Femur (tissue), 1 donor: ENCODE data around the gene MAGEA2.
"Not testable (repeated sequence)": the region's sequence is repeated elsewhere in the genome, so short reads cannot be mapped to it uniquely, and the experiment has no call there.

ENCODE experiments used
- DNase-seq: peaks from one replicate; pipeline ENCODE4 v3.0.0-alpha.2; 2017

The MAGEA2 gene

DNA sequence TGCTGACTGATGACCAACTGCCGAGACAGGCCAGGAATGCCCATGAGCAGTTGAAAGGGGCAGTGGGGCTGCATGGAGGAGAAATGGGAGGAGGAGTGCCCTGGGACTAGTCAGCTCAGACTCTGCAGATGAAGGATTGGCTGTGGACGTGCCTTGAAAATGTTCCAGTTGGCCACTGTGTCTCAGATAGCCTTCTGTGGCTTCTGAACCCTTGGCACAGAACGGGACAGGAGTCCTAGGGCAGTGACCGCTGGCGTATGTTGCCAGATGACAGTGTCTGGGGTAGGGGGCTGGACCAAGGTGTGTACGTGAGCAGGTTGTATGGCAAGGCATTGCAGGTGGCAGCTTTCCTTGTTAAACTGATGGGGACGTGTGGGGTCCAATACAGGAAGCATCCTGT is 47.1 kb downstream of the MAGEA2 start:
- not testable (repeated sequence) for DNase-seq

DNA sequence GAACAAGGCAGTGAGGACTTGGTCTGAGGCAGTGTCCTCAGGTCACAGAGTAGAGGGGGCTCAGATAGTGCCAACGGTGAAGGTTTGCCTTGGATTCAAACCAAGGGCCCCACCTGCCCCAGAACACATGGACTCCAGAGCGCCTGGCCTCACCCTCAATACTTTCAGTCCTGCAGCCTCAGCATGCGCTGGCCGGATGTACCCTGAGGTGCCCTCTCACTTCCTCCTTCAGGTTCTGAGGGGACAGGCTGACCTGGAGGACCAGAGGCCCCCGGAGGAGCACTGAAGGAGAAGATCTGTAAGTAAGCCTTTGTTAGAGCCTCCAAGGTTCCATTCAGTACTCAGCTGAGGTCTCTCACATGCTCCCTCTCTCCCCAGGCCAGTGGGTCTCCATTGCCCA is 53.3 kb downstream of the MAGEA2 start:
- DNase-seq: not testable (repeated sequence)
